HCT116 (cell line): ENCODE measurements around the gene POGK. TPM values are rescaled to one million over a fixed set of nuclear protein-coding genes. Genes with fewer than 3 reads are reported as not detected.

Experiments used
- ATAC-seq: fragments of 200-7000 bp; cut with Tn5 transposase; 2 replicates; pipeline ENCODE4 v1.9.1; 2020; ENCODE audit warnings: mild to moderate bottlenecking, moderate library complexity
- BruUV-seq: library from RNA; stranded (reverse); fragments of 400-500 nt; replicated peaks from 2 replicates; lab custom pipeline; 2021; lab: Mats Ljungman, UMichigan
- CTCF ChIA-PET: fragments of 300-600 bp; sonication (Branson Sonifier 250); formaldehyde crosslinking; loops from one replicate; lab custom pipeline; 2021; ENCODE audit warnings: antibody characterized with exemption; lab: Charles Lee
- POLR2A ChIA-PET: fragments of 300-600, 350-600 bp; sonication (Branson Sonifier 250); formaldehyde crosslinking; loops from one replicate; lab custom pipeline; 2021; ENCODE audit warnings: antibody characterized with exemption; lab: Charles Lee
- RAD21 ChIA-PET, 2 experiments: fragments of 300-600 bp; sonication (Branson Sonifier 250); formaldehyde crosslinking; loops; one replicate each; lab custom pipeline; 2023; ENCODE audit warnings: low total read pairs in 2 of 2; ENCODE audit not compliant: uncharacterized antibody in 2 of 2, unreplicated experiment in 2 of 2, low non-redundant PET in 1 of 2; lab: Charles Lee
- DNase-seq: peaks from one replicate; pipeline ENCODE4 v3.0.0-alpha.2; 2010; ENCODE audit warnings: low read depth, low spot score
- H2AFZ ChIP-seq: fragments of 200-600 bp; shearing (Covaris generic), sonication (generic); 2 replicates; pipeline ENCODE4 v1.6.1; 2017; ENCODE audit warnings: low read depth, mixed run types, mixed read lengths, antibody characterized with exemption, low read length; ENCODE audit not compliant: poor library complexity, severe bottlenecking
- H3K27ac ChIP-seq: 2 replicates; pipeline ENCODE4 v1.5.1; 2012; ENCODE audit warnings: low read depth, low read length
- H3K27me3 ChIP-seq: fragments of 200-600 bp; sonication (generic); 2 replicates; pipeline ENCODE4 v1.6.1; 2016; ENCODE audit warnings: mixed run types, low read length, mixed read lengths; ENCODE audit not compliant: insufficient read depth
- H3K36me3 ChIP-seq, 2 experiments: fragments of 200-500 bp in 1 of 2; fragments of 200-600 bp in 1 of 2; sonication (Bioruptor generic) in 1 of 2; sonication (generic) in 1 of 2; 2 replicates each; pipeline versions ENCODE4 v1.5.1 to v1.6.1; 2014 to 2016; ENCODE audit warnings: low read length in 2 of 2, inconsistent platforms in 1 of 2, mixed read lengths in 1 of 2, mixed run types in 1 of 2; ENCODE audit not compliant: insufficient read depth in 2 of 2, control insufficient read depth in 1 of 2
- H3K4me1 ChIP-seq, 2 experiments: fragments of 200-600 bp in 1 of 2; sonication (generic) in 1 of 2; 2 replicates each; pipeline versions ENCODE4 v1.5.1 to v1.6.1; 2012 to 2017; ENCODE audit warnings: low read length in 2 of 2, inconsistent platforms in 1 of 2, mild to moderate bottlenecking in 1 of 2, mixed read lengths in 1 of 2, mixed run types in 1 of 2, moderate library complexity in 1 of 2; ENCODE audit not compliant: insufficient read depth in 2 of 2, control insufficient read depth in 1 of 2
- H3K4me2 ChIP-seq: fragments of 200-600 bp; sonication (generic); 2 replicates; pipeline ENCODE4 v1.6.1; 2017; ENCODE audit warnings: mixed run types, low read length, mixed read lengths
- H3K4me3 ChIP-seq, 2 experiments: fragments of 200-600 bp in 1 of 2; sonication (generic) in 1 of 2; replicated peaks in 1 of 2; 2 replicates each; pipeline ENCODE4 v1.5.1; 2011 to 2016; ENCODE audit warnings: low read length in 2 of 2, control low read depth in 1 of 2, low read depth in 1 of 2, mild to moderate bottlenecking in 1 of 2, mixed read lengths in 1 of 2, mixed run types in 1 of 2
- H3K79me2 ChIP-seq: fragments of 200-600 bp; sonication (generic); 2 replicates; pipeline ENCODE4 v1.6.1; 2017; ENCODE audit warnings: mild to moderate bottlenecking, mixed run types, low read length, moderate library complexity, mixed read lengths; ENCODE audit not compliant: insufficient read depth
- H3K9ac ChIP-seq: fragments of 200-600 bp; sonication (generic); 2 replicates; pipeline ENCODE4 v1.6.1; 2016; ENCODE audit warnings: low read length, mixed read lengths
- H3K9me2 ChIP-seq: fragments of 200-600 bp; sonication (generic), shearing (Covaris generic); 2 replicates; pipeline ENCODE4 v1.6.1; 2017; ENCODE audit warnings: mixed run types, mild to moderate bottlenecking, moderate library complexity; ENCODE audit not compliant: insufficient read depth
- H3K9me3 ChIP-seq, 2 experiments: fragments of 200-500 bp in 1 of 2; fragments of 200-600 bp in 1 of 2; sonication (Bioruptor generic) in 1 of 2; sonication (generic) in 1 of 2; 2 replicates each; pipeline ENCODE4 v1.6.1; 2014 to 2017; ENCODE audit warnings: low read length in 2 of 2, mixed read lengths in 2 of 2, inconsistent platforms in 1 of 2, low read depth in 1 of 2, mild to moderate bottlenecking in 1 of 2, mixed run types in 1 of 2, moderate library complexity in 1 of 2; ENCODE audit not compliant: control insufficient read depth in 1 of 2, insufficient read depth in 1 of 2
- H4K20me1 ChIP-seq: fragments of 200-600 bp; sonication (generic), shearing (Covaris generic); 2 replicates; pipeline ENCODE4 v1.6.1; 2017; ENCODE audit warnings: mixed run types, mild to moderate bottlenecking, moderate library complexity; ENCODE audit not compliant: insufficient read depth
- CBX3 ChIP-seq: IDR thresholded peaks from 2 replicates; pipeline ENCODE4 v1.6.1; 2012; ENCODE audit warnings: low read depth
- EGR1 ChIP-seq: IDR thresholded peaks from 2 replicates; pipeline ENCODE4 v1.6.1; 2012; ENCODE audit warnings: low read depth
- EZH2phosphoT487 ChIP-seq: fragments of 200-600 bp; IDR thresholded peaks from 2 replicates; pipeline ENCODE4 v1.6.1; 2018; ENCODE audit warnings: antibody characterized with exemption, borderline replicate concordance
- JUND ChIP-seq: IDR thresholded peaks from 2 replicates; pipeline ENCODE4 v1.6.1; 2012
- MAX ChIP-seq: IDR thresholded peaks from 2 replicates; pipeline ENCODE4 v1.6.1; 2012
- POLR2A ChIP-seq: IDR thresholded peaks from 2 replicates; pipeline ENCODE4 v1.7.0; 2011; ENCODE audit warnings: borderline replicate concordance; ENCODE audit not compliant: insufficient read depth, insufficient read length; ENCODE audit errors: extremely low read depth
- POLR2AphosphoS5 ChIP-seq: IDR thresholded peaks from 2 replicates; pipeline ENCODE4 v1.6.1; 2011; ENCODE audit warnings: mild to moderate bottlenecking, low read depth, low read length, moderate library complexity
- RAD21 ChIP-seq: IDR thresholded peaks from 2 replicates; pipeline ENCODE4 v1.6.1; 2012; ENCODE audit warnings: low read depth, mild to moderate bottlenecking
- SIN3A ChIP-seq: IDR thresholded peaks from 2 replicates; pipeline ENCODE4 v1.6.1; 2012; ENCODE audit warnings: low read depth
- SP1 ChIP-seq: IDR thresholded peaks from 2 replicates; pipeline ENCODE4 v1.6.1; 2012; ENCODE audit warnings: low read depth
- SRF ChIP-seq: IDR thresholded peaks from 2 replicates; pipeline ENCODE4 v1.6.1; 2012; ENCODE audit warnings: low read depth
- TCF7L2 ChIP-seq: IDR thresholded peaks from 2 replicates; pipeline ENCODE4 v1.7.0; 2011; ENCODE audit warnings: borderline replicate concordance, inconsistent platforms; ENCODE audit not compliant: insufficient read depth, insufficient read length; ENCODE audit errors: extremely low read depth
- YY1 ChIP-seq: IDR thresholded peaks from 2 replicates; pipeline ENCODE4 v1.6.1; 2011; ENCODE audit warnings: low read length, low read depth, moderate library complexity, mild to moderate bottlenecking; ENCODE audit not compliant: insufficient replicate concordance; ENCODE audit errors: extremely low read depth
- ZFX ChIP-seq: fragments of 450-650 bp; IDR thresholded peaks from 2 replicates; pipeline ENCODE4 v1.6.1; 2017
- intact Hi-C: fragments of 100-400 bp; cut with micrococcal nuclease; formaldehyde crosslinking; loops from 2 replicates; pipeline ENCODE4 v1.10.0; 2022
- total RNA-seq: library from RNA; stranded (reverse); gene quantifications from one replicate; pipeline ENCODE4 v1.2.1, GENCODE V29; 2021; ENCODE audit not compliant: unreplicated experiment
- TF ChIP-seq, protein P1 (sequence below): IDR thresholded peaks from 2 replicates; pipeline ENCODE4 v1.6.1; 2012

Gene POGK
- total RNA-seq, 1 experiment from 2014 or later = 35.6 TPM

- H3K79me2 ChIP-seq = peaks cover 54% of the 10 kb centered on the region
- intact Hi-C loops = no loop called here
- H3K4me1 ChIP-seq = peaks cover 15 to 21% of the 10 kb centered on the region in 2 experiments
- H3K27me3 ChIP-seq = no peaks in the 10 kb centered on the region
- H3K9me3 ChIP-seq = no peaks in the 10 kb centered on the region
- ChIA-PET POLR2A (no interaction called here), CTCF (interaction anchor here (0.9 to 1.6 kb wide), 2 partner anchors 36 to 183 kb away, joined by 3 to 8 read pairs; partner anchors contain the start of gene POGK), RAD21 (no interaction called here)
- H3K9ac ChIP-seq = peak overlapping the region; percentile 91
- ATAC-seq = no peak
- H3K4me2 ChIP-seq = peak overlapping the region; percentile 88
- TF ChIP-seq JUND = no peak
- 0 out of 2 replicates have a peak, but pooled peaks have one; percentile 16 for TF ChIP-seq SIN3A
- TF ChIP-seq POLR2A = no peak
- TF ChIP-seq RAD21 = no peak
- peak overlapping the region; percentile 69 to 71 for H3K4me3 ChIP-seq
- no peak for DNase-seq
- peak overlapping the region; percentile 80 for H3K27ac ChIP-seq
- no peaks in the 10 kb centered on the region for H3K36me3 ChIP-seq
- H2AFZ ChIP-seq = no peak overlapping the region
- H4K20me1 ChIP-seq = 0 out of 2 replicates have a peak, but pooled peaks cover 6% of the 10 kb centered on the region
- H3K9me2 ChIP-seq = no peaks in the 10 kb centered on the region; the same call in 1 of the 2 replicates
- BruUV-seq = no TSS peak
Measured at GRCh38 chr1:166875302-166875733, 36.0 kb downstream of the POGK start.

GRCh38 chr1:166875734-166876539 is 36.7 kb downstream of the POGK start, which contains the start of gene TADA1:
Gene TADA1 (minus strand): TSS chr1:166876264. CDS start chr1:166876233, 31 bp downstream.
- no peaks in the 10 kb centered on the region; the same call in 1 of the 2 replicates for H3K9me2 ChIP-seq
- H3K79me2 ChIP-seq = peaks cover 48% of the 10 kb centered on the region
- H3K9me3 ChIP-seq = no peaks in the 10 kb centered on the region
- BruUV-seq = no TSS peak
- peak within 1 kb of the TSS; percentile 91 for H3K9ac ChIP-seq
- DNase-seq (peak; percentile 96), ATAC-seq (peak; percentile 87)
- intact Hi-C loops = no loop called here
- peak within 1 kb of the TSS; percentile 80 for H3K27ac ChIP-seq
- TF ChIP-seq SRF (peak; percentile 9; the same call in 1 of the 2 replicates), SP1 (peak; percentile 93), JUND (no peak), TCF7L2 (peak; percentile 89), YY1 (peak; percentile 90), POLR2AphosphoS5 (peak; percentile 83), EZH2phosphoT487 (no peak), SIN3A (peak; percentile 65), ZFX (peak; percentile 98), MAX (peak; percentile 96), EGR1 (peak; percentile 63; the same call in 1 of the 2 replicates), CBX3 (peak; percentile 83)
- TF ChIP-seq, protein P1, sequence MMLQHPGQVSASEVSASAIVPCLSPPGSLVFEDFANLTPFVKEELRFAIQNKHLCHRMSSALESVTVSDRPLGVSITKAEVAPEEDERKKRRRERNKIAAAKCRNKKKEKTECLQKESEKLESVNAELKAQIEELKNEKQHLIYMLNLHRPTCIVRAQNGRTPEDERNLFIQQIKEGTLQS = no peak
- ChIA-PET CTCF (interaction anchor here (0.9 to 2.0 kb wide), 3 partner anchors 34 to 183 kb away, joined by 3 to 11 read pairs (median 8); partner anchors contain the start of gene POGK), POLR2A (interaction anchor here (0.8 kb wide), 2 partner anchors 10 to 37 kb away, joined by 3 read pairs; partner anchors contain the start of gene POGK), RAD21 (no interaction called here)
- H3K36me3 ChIP-seq = no peaks in the 10 kb centered on the region
- peak within 1 kb of the TSS; percentile 84 for H2AFZ ChIP-seq
- 0 out of 2 replicates have a peak, but pooled peaks cover 6% of the 10 kb centered on the region for H4K20me1 ChIP-seq
- peak within 1 kb of the TSS; percentile 88 for H3K4me2 ChIP-seq
- peak within 1 kb of the TSS; percentile 69 to 71 for H3K4me3 ChIP-seq
- H3K27me3 ChIP-seq = no peaks in the 10 kb centered on the region
- peaks cover 15 to 21% of the 10 kb centered on the region in 2 experiments for H3K4me1 ChIP-seq
